Stomach (tissue), 4 donors: Measurements from ENCODE around the gene CAMK2B.

Source experiments
- POLR2AphosphoS5 ChIP-seq, 3 donors: sonication (generic); formaldehyde crosslinking; IDR thresholded peaks; one replicate each; pipeline ENCODE4 v1.6.1; 2016; ENCODE audit warnings: antibody characterized with exemption in 3 of 3
- TF ChIP-seq, protein P1 (sequence below), 7 experiments: fragments of 450-650 bp in 4 of 7; fragments of 200-600 bp in 3 of 7; sonication (generic) in 3 of 7; IDR thresholded peaks; one replicate each; pipeline ENCODE4 v1.5.1; 2016 to 2019; ENCODE audit warnings: antibody characterized with exemption in 7 of 7, control low read depth in 2 of 7, mild to moderate bottlenecking in 1 of 7

DNA sequence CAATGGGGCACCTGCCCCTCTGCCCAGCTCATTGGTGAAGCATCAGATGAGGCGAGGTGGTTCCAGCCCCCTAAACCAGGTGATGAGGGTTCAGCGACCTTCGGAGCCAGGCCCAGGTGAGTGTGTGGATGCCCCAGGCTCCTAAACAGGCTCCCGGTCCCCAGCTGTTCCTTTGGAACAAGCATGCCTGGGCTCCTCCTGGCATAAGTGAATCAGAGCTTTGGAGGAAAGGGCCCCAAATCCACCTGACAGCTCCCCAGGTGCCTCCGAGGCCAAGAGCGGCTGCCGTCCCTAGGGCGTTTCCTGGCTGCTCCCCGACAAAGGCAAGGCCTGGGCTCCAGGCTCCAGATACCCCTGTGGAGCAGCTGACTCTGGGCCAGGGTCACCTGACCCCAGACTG, 63.4 kb downstream of the CAMK2B start:
- TF ChIP-seq, protein P1, sequence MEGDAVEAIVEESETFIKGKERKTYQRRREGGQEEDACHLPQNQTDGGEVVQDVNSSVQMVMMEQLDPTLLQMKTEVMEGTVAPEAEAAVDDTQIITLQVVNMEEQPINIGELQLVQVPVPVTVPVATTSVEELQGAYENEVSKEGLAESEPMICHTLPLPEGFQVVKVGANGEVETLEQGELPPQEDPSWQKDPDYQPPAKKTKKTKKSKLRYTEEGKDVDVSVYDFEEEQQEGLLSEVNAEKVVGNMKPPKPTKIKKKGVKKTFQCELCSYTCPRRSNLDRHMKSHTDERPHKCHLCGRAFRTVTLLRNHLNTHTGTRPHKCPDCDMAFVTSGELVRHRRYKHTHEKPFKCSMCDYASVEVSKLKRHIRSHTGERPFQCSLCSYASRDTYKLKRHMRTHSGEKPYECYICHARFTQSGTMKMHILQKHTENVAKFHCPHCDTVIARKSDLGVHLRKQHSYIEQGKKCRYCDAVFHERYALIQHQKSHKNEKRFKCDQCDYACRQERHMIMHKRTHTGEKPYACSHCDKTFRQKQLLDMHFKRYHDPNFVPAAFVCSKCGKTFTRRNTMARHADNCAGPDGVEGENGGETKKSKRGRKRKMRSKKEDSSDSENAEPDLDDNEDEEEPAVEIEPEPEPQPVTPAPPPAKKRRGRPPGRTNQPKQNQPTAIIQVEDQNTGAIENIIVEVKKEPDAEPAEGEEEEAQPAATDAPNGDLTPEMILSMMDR (IDR thresholded peaks at IDR 0.05): no peak
- TF ChIP-seq POLR2AphosphoS5 (IDR thresholded peaks at IDR 0.05): no peak
